Bronchial epithelial cell (primary cell): ENCODE data around the gene WHRN. TPM values are rescaled to one million over a fixed set of nuclear protein-coding genes. Genes with fewer than 3 reads are reported as not detected.
A peak's percentile ranks its signal among the peaks of the same experiment; 100 is the strongest.

Experiments used
- DNase-seq: peaks from one replicate; pipeline ENCODE4 v3.0.0-alpha.2; 2010; ENCODE audit warnings: low read depth
- FAIRE-seq: peaks from 2 replicates; lab custom pipeline; 2011; peaks lifted over from hg19 to GRCh38; lab: Jason Lieb, UNC
- H3K27me3 ChIP-seq: 2 replicates; pipeline ENCODE4 v1.5.1; 2011; ENCODE audit warnings: low read length; ENCODE audit not compliant: control insufficient read depth, insufficient read depth
- H3K36me3 ChIP-seq: 2 replicates; pipeline ENCODE4 v1.5.1; 2011; ENCODE audit warnings: low read length; ENCODE audit not compliant: control insufficient read depth, insufficient read depth
- H3K4me3 ChIP-seq: 2 replicates; pipeline ENCODE4 v1.5.1; 2011; ENCODE audit warnings: mild to moderate bottlenecking, low read depth, low read length, control low read depth
- total RNA-seq: library from RNA; depleted of rRNA; stranded (reverse); fragments of >200 nt; gene quantifications from 2 replicates; pipeline ENCODE4 v1.2.1, GENCODE V29; 2014
- TF ChIP-seq, protein P1 (sequence below): IDR thresholded peaks from 2 replicates; pipeline ENCODE4 v1.5.1; 2011; ENCODE audit warnings: mild to moderate bottlenecking, moderate library complexity, low read length, control low read depth, inconsistent platforms; ENCODE audit not compliant: insufficient read depth, severe bottlenecking

WHRN gene
- total RNA-seq, 1 donor from 2014 or later: 0.53 TPM

- FAIRE-seq (no peak), DNase-seq (no peak)
- H3K4me3 ChIP-seq: no peak overlapping the region
- TF ChIP-seq, protein P1, sequence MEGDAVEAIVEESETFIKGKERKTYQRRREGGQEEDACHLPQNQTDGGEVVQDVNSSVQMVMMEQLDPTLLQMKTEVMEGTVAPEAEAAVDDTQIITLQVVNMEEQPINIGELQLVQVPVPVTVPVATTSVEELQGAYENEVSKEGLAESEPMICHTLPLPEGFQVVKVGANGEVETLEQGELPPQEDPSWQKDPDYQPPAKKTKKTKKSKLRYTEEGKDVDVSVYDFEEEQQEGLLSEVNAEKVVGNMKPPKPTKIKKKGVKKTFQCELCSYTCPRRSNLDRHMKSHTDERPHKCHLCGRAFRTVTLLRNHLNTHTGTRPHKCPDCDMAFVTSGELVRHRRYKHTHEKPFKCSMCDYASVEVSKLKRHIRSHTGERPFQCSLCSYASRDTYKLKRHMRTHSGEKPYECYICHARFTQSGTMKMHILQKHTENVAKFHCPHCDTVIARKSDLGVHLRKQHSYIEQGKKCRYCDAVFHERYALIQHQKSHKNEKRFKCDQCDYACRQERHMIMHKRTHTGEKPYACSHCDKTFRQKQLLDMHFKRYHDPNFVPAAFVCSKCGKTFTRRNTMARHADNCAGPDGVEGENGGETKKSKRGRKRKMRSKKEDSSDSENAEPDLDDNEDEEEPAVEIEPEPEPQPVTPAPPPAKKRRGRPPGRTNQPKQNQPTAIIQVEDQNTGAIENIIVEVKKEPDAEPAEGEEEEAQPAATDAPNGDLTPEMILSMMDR: no peak
- no peaks in the 10 kb centered on the region for H3K36me3 ChIP-seq
- no peaks in the 10 kb centered on the region for H3K27me3 ChIP-seq
These were observed 38.0 kb downstream of the WHRN start for GRCh38 chr9:114467226-114467750.

GRCh38 chr9:114465906-114466900 is 39.1 kb downstream of the WHRN start:
- peak; percentile 32 for DNase-seq
- no peaks in the 10 kb centered on the region for H3K36me3 ChIP-seq
- H3K4me3 ChIP-seq: no peak overlapping the region
- TF ChIP-seq, protein P1: no peak
- no peak for FAIRE-seq
- no peaks in the 10 kb centered on the region for H3K27me3 ChIP-seq

- TF ChIP-seq, protein P1: no peak
- Histone ChIP-seq H3K4me3 (no peak overlapping the region), H3K27me3 (no peaks in the 10 kb centered on the region), H3K36me3 (no peaks in the 10 kb centered on the region)
- FAIRE-seq: no peak
- DNase-seq: no peak
These were observed 39.9 kb downstream of the WHRN start for GRCh38 chr9:114465417-114465816.

- Histone ChIP-seq H3K4me3 (no peak overlapping the region), H3K36me3 (no peaks in the 10 kb centered on the region), H3K27me3 (no peaks in the 10 kb centered on the region)
- FAIRE-seq (no peak), DNase-seq (no peak)
- TF ChIP-seq, protein P1: no peak
These were observed 40.8 kb downstream of the WHRN start for GRCh38 chr9:114464281-114465051.

DNA sequence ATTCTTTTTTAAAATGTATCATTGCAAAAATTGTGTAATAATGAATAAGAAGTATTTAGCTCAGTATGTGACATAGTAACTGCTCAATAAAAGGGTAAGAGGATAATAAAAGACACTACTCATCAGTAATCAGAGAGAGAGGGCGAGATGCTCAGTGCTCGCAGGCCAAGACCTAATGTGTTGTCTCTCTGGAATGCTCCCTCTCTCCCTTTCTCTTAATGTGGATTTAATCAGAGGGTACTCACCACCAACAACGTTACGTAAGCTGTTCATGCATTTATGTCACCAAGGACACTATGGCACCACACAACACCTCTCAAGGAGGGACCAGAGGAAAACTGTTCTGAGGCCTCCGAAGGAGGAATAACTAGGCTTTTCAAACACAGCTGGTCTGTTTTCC is 42.5 kb downstream of the WHRN start:
- Histone ChIP-seq H3K27me3 (peaks cover 3% of the 10 kb centered on the region), H3K36me3 (no peaks in the 10 kb centered on the region), H3K4me3 (no peak overlapping the region)
- FAIRE-seq: no peak
- no peak for DNase-seq
- TF ChIP-seq, protein P1: no peak
